Gastroesophageal sphincter (tissue), 3 donors: ENCODE results near the gene VWC2.

ENCODE experiments used
- EP300 ChIP-seq: sonication (generic); formaldehyde crosslinking; IDR thresholded peaks from one replicate; pipeline ENCODE4 v1.6.1; 2017; ENCODE audit warnings: antibody characterized with exemption, mild to moderate bottlenecking
- POLR2A ChIP-seq, 2 donors: fragments of 450-650 bp; IDR thresholded peaks; one replicate each; pipeline ENCODE4 v1.6.1; 2017; ENCODE audit warnings: antibody characterized with exemption in 2 of 2, mild to moderate bottlenecking in 2 of 2, moderate library complexity in 1 of 2
- POLR2AphosphoS5 ChIP-seq: sonication (generic); formaldehyde crosslinking; IDR thresholded peaks from one replicate; pipeline ENCODE4 v1.6.1; 2017; ENCODE audit warnings: antibody characterized with exemption
- TF ChIP-seq, protein P1 (sequence below), 4 experiments: fragments of 200-600 bp in 2 of 4; fragments of 450-650 bp in 2 of 4; sonication (generic) in 1 of 4; IDR thresholded peaks; one replicate each; pipeline ENCODE4 v1.5.1; 2017 to 2019; ENCODE audit warnings: antibody characterized with exemption in 4 of 4, mild to moderate bottlenecking in 2 of 4, moderate library complexity in 2 of 4

DNA sequence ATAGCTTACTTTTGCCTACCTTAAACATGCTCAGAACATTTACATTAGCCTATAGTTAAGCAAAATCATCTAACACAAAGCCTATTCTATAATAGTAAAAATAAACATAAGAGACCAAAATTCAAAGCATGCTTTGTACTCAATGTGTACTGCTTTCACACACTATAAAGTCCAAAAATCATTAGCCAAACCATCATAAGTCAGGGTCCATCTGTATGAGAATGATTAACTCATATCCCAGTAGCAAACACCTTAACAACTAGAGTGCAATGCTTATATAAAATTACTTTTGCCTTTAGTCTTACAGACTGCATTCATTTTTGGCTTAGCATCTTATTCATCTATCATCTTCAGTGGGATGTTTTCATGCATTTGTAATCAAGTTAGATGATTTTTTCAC lies 49.4 kb upstream of the VWC2 start:
- TF ChIP-seq, protein P1, sequence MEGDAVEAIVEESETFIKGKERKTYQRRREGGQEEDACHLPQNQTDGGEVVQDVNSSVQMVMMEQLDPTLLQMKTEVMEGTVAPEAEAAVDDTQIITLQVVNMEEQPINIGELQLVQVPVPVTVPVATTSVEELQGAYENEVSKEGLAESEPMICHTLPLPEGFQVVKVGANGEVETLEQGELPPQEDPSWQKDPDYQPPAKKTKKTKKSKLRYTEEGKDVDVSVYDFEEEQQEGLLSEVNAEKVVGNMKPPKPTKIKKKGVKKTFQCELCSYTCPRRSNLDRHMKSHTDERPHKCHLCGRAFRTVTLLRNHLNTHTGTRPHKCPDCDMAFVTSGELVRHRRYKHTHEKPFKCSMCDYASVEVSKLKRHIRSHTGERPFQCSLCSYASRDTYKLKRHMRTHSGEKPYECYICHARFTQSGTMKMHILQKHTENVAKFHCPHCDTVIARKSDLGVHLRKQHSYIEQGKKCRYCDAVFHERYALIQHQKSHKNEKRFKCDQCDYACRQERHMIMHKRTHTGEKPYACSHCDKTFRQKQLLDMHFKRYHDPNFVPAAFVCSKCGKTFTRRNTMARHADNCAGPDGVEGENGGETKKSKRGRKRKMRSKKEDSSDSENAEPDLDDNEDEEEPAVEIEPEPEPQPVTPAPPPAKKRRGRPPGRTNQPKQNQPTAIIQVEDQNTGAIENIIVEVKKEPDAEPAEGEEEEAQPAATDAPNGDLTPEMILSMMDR (IDR thresholded peaks at IDR 0.05): no peak
- no peak for TF ChIP-seq POLR2AphosphoS5
- TF ChIP-seq POLR2A (IDR thresholded peaks at IDR 0.05): no peak
- no peak for TF ChIP-seq EP300
